Measurements from ENCODE around the gene KCTD8. TPM values are rescaled to one million over a fixed set of nuclear protein-coding genes. Genes with fewer than 3 reads are reported as not detected.

The KCTD8 gene
- 1.2 TPM for total RNA-seq

DNA sequence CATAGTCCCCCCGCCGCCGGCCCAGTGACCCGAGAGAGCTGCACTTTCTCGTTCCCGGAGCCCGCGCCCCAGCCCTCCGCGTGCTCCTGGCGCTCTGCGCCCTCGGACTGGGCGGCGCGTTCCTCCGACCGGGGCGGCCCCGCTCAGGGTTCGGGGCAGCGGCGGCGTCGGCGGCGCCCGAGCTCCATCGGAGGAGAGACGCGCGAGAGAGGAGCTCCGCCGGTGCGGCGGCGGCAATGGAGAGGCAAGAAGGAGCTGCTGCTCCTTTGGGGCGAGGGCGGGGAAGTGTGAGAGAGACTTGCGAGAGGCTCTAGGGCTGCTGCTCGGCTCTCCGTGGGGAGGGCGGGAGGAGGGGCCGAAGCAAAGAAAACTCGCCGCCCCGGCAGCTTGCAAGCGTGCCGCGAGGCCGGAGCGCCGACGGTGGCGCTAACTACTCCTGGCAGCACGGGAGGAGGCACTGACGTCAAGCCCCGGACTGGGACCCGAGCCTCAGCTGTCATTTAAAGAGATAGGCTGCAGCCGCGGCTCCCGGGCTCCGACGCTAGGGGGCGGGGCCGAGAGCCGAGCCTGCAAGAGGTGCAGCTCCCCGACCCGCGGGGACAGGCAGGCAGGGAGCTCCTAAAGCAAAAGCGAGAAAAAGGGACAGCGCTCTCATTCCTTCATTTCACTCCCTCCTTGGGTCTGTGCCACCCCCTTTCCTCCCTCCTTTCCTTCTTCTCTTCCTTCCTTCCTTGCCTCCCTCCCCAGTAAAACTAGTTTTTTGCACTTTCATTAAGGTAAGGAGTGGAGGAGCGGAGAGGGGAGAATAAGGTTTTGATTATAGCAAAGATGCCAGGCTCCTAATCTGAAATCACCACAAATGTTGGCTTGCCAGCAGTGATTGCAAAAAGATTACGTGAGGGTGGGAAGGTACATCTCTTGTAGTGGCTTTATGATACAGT is at the start of gene KCTD8:
Gene KCTD8 (minus strand): TSS at position 289 of the 941 bp plus-strand sequence.
- DNase-seq, result peak; percentile 95

- DNase-seq, result no peak
Measured at GRCh38 chr4:44494810-44495701, 46.4 kb upstream of the KCTD8 start.

DNA sequence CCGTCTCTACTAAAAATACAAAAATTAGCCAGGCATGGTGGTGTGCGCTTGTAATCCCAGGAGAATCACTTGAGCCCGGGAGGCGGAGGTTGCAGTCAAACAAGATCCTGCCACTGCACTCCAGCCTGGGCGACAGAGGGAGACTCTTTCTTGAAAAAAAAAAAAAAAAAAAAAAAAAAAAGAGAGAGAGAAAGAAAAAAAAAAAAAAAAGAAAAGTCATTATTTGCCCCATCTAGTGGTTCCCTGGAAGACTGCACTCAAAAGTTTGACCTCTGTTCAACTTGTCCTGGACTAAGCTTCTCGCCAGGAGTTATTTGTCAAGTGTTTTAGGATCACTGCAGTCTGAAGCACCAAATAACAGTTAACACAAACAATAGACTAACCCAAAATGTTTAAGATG is 45.3 kb upstream of the KCTD8 start:
- DNase-seq, result no peak

DNA sequence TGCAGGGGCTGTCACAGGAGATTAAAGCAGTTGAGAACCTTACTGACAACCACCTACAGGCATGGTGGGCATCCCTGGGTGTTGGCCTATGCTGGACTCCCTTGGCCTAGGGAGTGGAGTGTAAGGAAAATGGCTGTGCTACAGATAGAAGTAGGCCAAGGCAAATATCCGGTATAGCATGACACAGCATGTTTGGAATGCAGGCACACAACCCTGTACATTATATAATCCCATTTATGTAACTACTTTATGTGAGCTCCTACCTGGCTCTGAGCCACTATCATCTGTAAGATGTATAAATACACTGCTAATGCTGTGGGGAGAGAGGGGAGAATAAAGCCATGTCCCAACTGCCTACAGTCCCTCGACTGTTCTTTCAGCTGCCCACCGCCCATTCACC is 38.7 kb upstream of the KCTD8 start:
- no peak for DNase-seq

DNA sequence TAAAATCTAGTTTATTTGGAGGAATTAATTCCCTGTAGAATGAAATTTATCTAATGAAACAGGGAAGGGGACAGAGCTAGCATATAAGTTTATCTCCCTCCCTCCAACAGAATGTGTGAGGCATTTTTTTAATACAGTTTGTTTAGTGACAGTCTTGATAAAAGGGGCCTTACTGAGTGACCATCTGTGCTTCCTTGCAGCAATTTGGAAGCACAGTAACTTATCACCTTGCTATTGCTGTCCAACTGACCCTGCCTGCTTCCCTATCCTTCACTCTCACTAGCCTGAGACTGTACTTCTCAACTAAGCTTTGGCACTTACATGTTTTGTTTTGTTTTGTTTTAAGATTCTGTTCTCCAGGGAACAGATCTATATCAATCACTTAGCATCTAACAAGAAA is 31.1 kb upstream of the KCTD8 start:
- no peak for DNase-seq

- DNase-seq, result no peak
Measured at GRCh38 chr4:44462259-44462658, 13.7 kb upstream of the KCTD8 start.

DNA sequence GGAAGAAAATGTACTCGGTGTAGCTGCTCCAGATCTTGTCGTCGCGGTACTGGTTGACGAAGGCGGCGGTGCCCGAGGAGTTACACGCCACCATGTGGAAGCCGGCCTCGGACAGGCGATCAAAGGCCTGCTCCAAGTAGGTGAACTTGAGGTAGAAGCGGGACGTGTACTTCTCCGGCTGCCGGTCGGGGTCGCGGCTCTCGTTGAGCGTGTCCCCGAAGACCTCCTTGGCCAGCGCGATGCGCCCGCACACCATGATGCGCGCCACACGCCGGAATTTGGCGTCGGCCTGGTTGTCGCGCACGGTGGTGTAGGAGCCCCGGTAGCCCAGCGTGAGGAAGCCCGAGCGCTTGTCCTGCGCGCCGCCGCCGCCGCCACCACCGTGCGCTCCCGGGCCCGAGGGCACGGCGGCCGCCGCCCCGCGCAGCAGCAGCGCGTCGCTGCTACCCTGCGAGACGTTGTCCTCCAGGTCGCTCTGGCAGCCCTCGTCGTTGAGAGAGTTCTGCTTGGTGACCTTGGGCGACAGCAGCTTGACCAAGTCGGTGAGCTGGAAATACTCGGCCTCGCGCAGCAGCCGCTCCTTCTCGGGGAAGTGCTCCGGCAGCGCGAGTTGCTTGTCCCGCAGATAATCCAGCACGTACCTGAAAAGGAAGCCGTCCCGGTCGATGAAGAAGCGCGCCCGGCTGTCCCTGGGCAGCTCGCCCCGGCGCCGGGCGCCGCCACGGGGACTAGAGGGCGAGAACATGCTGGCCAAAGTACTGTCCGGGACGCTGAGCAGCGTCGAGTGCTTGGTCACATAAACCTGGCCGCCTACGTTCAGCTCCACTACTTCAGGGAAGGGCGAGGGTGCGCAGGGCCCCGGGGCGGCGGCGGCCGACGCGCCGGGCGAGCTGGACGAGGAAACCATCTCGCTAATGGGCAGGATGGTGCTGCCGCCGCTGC is 775 bp downstream of the KCTD8 start:
- DNase-seq, result peak; percentile 61

- no peak for DNase-seq
Measured at GRCh38 chr4:44446801-44447562, 1.6 kb downstream of the KCTD8 start.

DNA sequence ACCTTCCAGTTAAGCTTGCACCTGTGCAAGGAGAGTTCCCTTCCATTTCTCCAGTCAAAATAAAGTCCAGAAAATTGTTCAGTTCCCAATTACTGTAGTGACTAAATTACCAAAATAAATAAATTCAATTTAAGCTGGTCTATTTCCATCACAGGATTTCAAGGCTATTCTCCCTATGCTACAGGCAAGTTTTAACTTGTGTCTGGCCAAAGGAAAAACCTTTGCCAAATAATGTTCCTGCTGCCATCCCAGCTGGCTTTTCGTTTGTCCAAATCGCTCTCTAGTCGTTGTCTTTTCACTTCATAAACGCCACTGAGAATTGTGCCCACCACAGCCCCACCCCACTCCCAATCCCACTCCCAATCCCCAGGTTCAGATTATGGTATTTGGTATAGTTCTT is 2.4 kb downstream of the KCTD8 start:
- no peak for DNase-seq

DNA sequence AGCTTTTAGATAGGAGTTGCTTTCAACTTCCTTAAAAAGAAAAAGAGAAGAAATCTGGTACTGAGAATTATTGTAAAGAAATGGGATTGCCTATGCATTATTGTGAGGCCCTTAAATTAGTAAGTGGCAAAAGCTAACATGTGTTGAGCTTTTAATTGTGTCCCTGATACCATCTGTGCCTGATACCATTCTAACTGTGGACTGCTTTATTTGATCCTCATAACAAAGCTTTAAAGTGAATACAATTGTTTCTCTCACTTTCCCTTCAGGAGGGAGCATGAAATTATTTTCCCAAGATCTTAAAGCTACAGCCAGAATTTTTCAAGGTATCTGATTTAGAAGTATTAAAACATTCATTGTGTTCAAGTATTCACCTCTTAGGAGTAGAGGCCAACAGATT is 9.9 kb downstream of the KCTD8 start:
- no peak for DNase-seq

DNA sequence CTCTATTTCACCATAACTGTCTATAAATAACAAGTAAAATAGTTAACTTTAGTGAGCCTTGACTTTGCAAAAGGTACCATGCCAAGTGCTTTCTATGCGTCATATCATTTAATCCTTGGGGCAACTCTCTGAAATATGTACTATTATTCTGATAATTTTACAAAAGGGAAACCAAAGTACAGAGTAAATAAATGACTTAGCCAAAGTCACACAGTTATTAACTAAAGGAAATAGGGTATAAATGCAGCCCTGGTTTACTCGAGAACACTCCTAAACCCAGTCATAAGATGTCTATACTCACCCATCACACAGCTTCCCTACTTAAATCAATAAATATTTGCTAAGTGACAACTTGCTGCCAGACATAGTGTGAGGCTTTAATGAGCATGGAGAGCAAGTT is 14.4 kb downstream of the KCTD8 start:
- DNase-seq, result no peak

GRCh38 chr4:44425614-44426208 is 22.9 kb downstream of the KCTD8 start:
- DNase-seq, result no peak

DNA sequence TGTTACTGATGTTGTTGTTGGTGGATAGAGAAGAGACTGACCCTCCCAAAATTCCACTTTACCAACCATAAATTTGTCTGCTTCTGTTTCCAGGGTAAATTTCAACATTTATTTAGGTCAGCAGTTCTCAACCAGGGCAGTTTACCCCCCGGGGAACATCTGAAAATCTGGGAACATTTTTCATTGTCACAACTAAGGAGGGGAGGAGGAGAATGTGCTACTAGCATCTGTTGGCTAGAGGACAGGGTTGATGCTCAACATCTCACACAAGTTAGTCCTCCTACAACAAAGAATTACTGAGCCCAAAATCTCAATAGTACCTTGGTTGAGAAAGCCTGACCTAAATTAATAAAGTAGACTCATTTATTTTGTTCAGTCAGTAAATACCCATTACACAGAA is 25.7 kb downstream of the KCTD8 start:
- DNase-seq, result no peak

DNA sequence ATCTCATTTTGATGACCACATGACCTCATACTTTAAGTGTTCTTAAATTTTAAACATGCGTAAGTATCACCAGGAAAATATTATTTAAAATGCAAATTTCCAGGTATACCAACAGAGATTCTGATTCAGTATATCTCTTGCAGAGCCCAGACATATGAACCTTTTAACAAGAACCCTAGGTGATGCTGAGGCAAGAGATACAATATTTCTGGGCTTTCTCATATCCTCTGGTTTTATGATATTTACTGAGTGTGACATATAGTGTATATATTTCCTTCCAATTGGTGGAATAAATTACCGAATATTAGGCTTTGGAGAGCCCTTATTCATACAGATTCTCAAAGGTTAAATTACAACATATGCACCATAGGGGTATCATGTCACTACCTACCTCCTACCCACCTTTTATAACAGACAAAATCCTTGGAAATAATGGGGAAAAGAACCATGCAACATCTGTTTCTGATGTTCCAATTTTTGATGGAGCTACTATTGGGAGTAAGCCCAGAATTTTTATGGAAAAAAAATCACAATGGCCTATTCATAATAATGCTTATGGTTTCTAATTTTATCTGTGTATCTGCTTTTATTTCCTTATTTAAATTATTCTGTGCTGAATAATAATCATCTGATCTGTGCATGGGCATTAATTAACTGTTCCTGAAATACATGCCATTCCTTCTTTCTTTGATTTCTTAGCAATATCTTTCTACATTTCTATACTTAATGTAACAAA is 27.1 kb downstream of the KCTD8 start:
- DNase-seq, result no peak

DNA sequence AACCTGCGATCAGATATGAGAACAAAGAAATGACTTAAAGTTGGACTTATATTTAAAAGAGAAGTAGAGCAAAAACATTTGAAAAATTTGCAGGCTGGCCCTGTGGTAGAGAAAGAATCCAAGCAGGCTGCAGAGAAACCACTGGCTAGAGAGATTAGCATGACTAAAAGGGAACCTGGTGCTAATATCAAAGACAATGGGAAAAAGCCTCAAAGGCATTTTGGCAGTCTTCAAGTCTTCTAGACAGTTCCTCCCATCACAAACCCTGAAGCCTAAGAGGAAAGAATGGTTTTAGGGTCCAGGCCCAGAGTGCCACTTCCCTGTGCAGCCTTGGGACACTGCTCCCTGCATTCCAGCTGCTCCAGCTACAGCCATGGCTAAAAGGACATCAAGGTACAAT is 33.4 kb downstream of the KCTD8 start:
- DNase-seq, result no peak

GRCh38 chr4:44368413-44369167 is 80.0 kb downstream of the KCTD8 start:
- no peak for DNase-seq

DNA sequence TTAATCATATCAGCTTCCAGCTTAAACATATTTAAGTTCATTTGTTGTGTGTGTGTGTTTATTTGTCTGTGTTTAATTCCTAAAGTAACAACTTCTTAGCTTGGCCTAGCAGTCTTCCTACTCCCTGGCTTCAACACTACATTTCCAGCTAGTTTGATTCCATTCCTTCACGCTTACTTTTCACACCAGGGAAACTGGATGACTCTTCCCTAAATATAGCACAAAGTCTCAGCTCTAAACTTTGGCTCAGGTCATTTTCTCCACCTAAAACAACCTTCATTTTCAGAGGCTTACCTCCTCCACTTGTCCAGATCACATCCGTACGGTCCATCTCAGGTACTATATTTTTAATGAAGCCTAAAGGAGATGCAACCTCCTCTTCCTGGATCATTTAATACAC is 94.4 kb downstream of the KCTD8 start:
- no peak for DNase-seq

DNA sequence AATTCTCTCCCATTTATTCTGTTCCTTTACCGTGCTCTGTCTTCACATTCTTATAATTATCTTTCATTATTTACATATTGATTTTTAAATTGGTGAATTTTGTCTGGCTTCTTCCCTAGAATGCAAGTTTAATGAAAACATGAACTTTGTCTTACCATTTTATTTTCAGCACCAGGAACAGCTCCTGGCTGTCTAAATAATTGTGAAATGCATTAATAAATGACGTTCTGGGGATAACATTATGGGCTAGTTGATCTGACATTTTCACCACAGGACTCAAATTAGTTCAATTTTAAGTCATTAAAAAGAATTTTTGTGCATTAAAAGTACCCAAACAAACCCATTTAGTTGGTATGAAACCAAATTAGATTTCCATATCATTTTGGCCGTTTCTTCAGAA is 97.5 kb downstream of the KCTD8 start:
- no peak for DNase-seq

- DNase-seq, result no peak
Measured at GRCh38 chr4:44342800-44343199, 105.8 kb downstream of the KCTD8 start.
